Esophagus (tissue), 2 donors: ENCODE measurements around the gene CD244. TPM values are rescaled to one million over a fixed set of nuclear protein-coding genes. Genes with fewer than 3 reads are reported as not detected.

ENCODE experiments used
- H3K27ac ChIP-seq, 2 donors: one replicate each; pipeline ENCODE4 v1.5.1; 2013; ENCODE audit warnings: low read depth in 2 of 2, mild to moderate bottlenecking in 2 of 2, inconsistent platforms in 1 of 2, low read length in 1 of 2, moderate library complexity in 1 of 2
- H3K27me3 ChIP-seq, 2 donors: one replicate each; pipeline ENCODE4 v1.6.1; 2013; ENCODE audit warnings: low read length in 2 of 2, control low read depth in 1 of 2, mild to moderate bottlenecking in 1 of 2; ENCODE audit not compliant: insufficient read depth in 2 of 2, control insufficient read depth in 1 of 2
- H3K36me3 ChIP-seq, 2 donors: one replicate each; pipeline ENCODE4 v1.6.1; 2013; ENCODE audit warnings: low read length in 1 of 2; ENCODE audit not compliant: control insufficient read depth in 2 of 2, insufficient read depth in 2 of 2
- H3K4me1 ChIP-seq, 2 donors: one replicate each; pipeline ENCODE4 v1.6.1; 2013; ENCODE audit warnings: low read length in 1 of 2; ENCODE audit not compliant: control insufficient read depth in 2 of 2, insufficient read depth in 2 of 2
- H3K4me3 ChIP-seq, 2 donors: one replicate each; pipeline ENCODE4 v1.5.1; 2013; ENCODE audit warnings: low read length in 2 of 2, mild to moderate bottlenecking in 2 of 2, low read depth in 1 of 2, moderate library complexity in 1 of 2
- H3K9me3 ChIP-seq, 2 donors: one replicate each; pipeline ENCODE4 v1.6.1; 2013; ENCODE audit warnings: mild to moderate bottlenecking in 2 of 2, low read depth in 1 of 2, low read length in 1 of 2, moderate library complexity in 1 of 2; ENCODE audit not compliant: control insufficient read depth in 2 of 2, insufficient read depth in 1 of 2
- WGBS, 2 donors: extraction: QIAGEN DNeasy Blood & Tissue Kit; methylation state at CpG; one replicate each; pipeline ENCODE4 v1.1.7; 2013; 5-methylcytosine and 5-hydroxymethylcytosine counted together
- polyA plus RNA-seq, 2 donors: library from polyadenylated mRNA; stranded (reverse); fragments of 200-250 nt; gene quantifications; one replicate each; pipeline ENCODE4 v1.2.3, GENCODE V29; 2013
- donor health status: healthy with polysubstance abuse.
- donor health status: Bipolar disorder and iron deficiency.

Gene CD244
- polyA plus RNA-seq, 2 donors = 0.35 to 0.41 TPM

- 54 to 57% methylated on average over 8 of the region's 8 CpGs for WGBS, 2 donors
- Histone ChIP-seq H3K9me3 (no peaks in the 10 kb centered on the region), H3K36me3 (no peaks in the 10 kb centered on the region), H3K27me3 (no peaks in the 10 kb centered on the region), H3K4me3 (no peak overlapping the region), H3K4me1 (peaks cover 0 to 12% of the 10 kb centered on the region in 2 donors), H3K27ac (peak overlapping the region; percentile 81 to 93)
Observed at GRCh38 chr1:160781186-160781766, 81.4 kb downstream of the CD244 start.

DNA sequence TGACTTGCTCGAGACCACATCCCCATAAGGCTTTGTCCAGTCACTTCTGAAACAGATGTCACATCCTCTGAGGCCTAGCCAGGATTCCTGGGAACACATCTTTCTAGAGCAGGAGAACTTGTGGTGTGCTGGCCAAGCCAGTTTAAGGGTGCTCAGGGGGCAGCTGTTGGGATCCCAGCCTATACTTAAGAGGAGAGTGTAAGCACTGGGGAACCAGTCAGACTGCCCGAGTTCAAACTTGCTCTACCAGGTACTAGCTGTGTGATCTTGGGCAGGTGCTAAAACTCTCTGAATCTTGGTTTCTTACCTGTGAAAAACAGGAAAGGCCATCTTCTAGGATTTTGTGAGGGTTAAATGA is 82.3 kb downstream of the CD244 start:
- no peak overlapping the region for H3K4me3 ChIP-seq
- H3K27ac ChIP-seq = peak overlapping the region; percentile 40 to 59
- peaks cover 0 to 12% of the 10 kb centered on the region in 2 donors for H3K4me1 ChIP-seq
- 76 to 77% methylated on average over 2 of the region's 2 CpGs for WGBS, 2 donors
- no peaks in the 10 kb centered on the region for H3K36me3 ChIP-seq
- no peaks in the 10 kb centered on the region for H3K9me3 ChIP-seq
- no peaks in the 10 kb centered on the region for H3K27me3 ChIP-seq

Other genes starting within 250 kb of the CD244 start
- under 1 TPM; 0.26 to 0.29 TPM for gene SLAMF1, start 215.8 kb downstream of the CD244 start, polyA plus RNA-seq
- 1 to 10 TPM; 3.3 to 4.6 TPM for gene CD48, start 151.1 kb downstream of the CD244 start, polyA plus RNA-seq
- 1 to 10 TPM; 2.9 to 4.0 TPM for gene SLAMF7, start 123.6 kb downstream of the CD244 start, polyA plus RNA-seq
- gene LY9, start 66.7 kb downstream of the CD244 start, polyA plus RNA-seq = under 1 TPM; 0.54 to 0.73 TPM
- under 1 TPM; 0.04 to 0.20 TPM for gene ITLN1, start 22.3 kb upstream of the CD244 start, polyA plus RNA-seq
- gene ITLN2, start 91.9 kb upstream of the CD244 start, polyA plus RNA-seq = under 1 TPM; 0.09 to 0.20 TPM
- gene F11R, start 158.3 kb upstream of the CD244 start, polyA plus RNA-seq = 10 to 100 TPM; 56.5 to 76.4 TPM
- 100 to 1,000 TPM in 1 of 2 donors, 10 to 100 TPM in 1; 92.4 to 117 TPM for gene TSTD1, start 176.1 kb upstream of the CD244 start, polyA plus RNA-seq
- 10 to 100 TPM; 37.6 to 50.1 TPM for gene USF1, start 183.1 kb upstream of the CD244 start, polyA plus RNA-seq
- 1 to 10 TPM; 7.9 to 9.5 TPM for gene ARHGAP30, start 207.0 kb upstream of the CD244 start, polyA plus RNA-seq
- gene NECTIN4, start 226.7 kb upstream of the CD244 start, polyA plus RNA-seq = 10 to 100 TPM; 44.9 to 80.5 TPM
- gene KLHDC9, start 235.5 kb upstream of the CD244 start, polyA plus RNA-seq = 1 to 10 TPM; 1.8 to 2.5 TPM